ENCODE data around the gene CFAP65.

The CFAP65 gene

GRCh38 chr2:219031005-219031738, 10.1 kb downstream of the CFAP65 start:
- no peak for DNase-seq

DNA sequence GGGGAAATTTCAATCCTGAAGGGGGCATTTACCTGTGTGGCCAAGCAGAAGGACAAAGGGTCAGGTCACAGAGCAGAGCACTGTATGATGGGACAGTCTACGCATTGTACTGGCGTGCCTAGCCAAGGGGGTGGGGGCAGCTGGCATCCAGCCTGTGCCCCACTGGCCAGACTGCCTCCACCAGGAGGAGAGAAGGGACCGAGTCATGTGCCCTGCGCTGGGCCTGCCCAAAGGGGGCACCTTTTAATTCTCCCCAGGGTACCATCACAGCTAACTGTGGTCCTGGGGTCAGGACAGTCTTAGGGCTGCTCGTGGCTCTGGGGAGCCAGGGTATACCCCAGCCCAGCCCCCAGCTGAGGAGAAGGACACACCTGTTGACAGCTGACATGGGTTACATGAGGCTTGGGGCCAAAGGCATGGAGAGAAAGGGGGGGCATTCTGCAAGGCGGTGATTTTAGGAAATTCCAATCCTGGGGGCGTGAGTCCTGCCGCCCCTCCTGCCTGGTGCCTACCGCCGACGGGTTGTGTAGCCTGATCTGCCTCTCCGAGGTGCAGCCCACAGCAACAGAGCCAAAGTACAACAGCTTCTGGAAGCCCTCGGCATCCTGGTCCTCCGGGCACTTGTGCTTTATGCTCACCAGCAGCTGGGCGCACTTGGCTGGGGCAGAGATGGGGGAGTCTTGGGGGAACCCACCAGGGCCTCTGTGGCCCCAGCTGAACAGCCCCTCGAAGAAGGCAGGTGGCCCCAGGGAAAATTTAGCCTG, 11.0 kb downstream of the CFAP65 start:
- no peak for DNase-seq

GRCh38 chr2:219029829-219030165, 11.5 kb downstream of the CFAP65 start:
- peak; percentile 75 for DNase-seq

- DNase-seq = no peak
Observed at GRCh38 chr2:219028996-219029828, 12.1 kb downstream of the CFAP65 start.

GRCh38 chr2:219028141-219028540, 13.2 kb downstream of the CFAP65 start:
- no peak for DNase-seq

DNA sequence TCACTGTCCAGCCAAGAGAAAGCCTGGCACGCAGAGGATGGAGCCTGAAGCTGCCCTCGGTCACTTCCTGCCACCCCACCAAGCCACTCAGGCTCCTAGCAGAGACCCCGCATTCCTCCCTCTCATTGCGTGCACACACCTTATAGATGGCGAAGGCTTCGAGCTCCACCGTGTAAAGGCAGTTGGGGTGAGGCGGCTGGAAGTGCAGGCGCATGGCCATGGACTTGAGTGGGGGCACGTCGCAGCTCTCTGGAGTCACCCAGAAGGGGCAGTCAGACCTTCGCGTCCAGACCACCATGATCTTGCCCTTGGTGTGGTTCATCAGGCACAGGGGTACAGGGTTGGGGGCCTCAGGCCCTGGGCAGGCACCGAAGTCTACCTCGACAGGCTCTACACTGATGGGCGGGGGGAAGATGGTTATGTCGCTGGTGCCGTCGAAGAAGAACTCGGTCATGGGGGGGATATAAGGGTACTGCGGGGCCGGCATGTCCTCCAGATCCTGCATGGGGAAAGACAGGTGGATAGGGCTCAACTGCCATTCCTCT, 13.7 kb downstream of the CFAP65 start:
- no peak for DNase-seq

GRCh38 chr2:219026946-219027345, 14.4 kb downstream of the CFAP65 start:
- DNase-seq = no peak

DNA sequence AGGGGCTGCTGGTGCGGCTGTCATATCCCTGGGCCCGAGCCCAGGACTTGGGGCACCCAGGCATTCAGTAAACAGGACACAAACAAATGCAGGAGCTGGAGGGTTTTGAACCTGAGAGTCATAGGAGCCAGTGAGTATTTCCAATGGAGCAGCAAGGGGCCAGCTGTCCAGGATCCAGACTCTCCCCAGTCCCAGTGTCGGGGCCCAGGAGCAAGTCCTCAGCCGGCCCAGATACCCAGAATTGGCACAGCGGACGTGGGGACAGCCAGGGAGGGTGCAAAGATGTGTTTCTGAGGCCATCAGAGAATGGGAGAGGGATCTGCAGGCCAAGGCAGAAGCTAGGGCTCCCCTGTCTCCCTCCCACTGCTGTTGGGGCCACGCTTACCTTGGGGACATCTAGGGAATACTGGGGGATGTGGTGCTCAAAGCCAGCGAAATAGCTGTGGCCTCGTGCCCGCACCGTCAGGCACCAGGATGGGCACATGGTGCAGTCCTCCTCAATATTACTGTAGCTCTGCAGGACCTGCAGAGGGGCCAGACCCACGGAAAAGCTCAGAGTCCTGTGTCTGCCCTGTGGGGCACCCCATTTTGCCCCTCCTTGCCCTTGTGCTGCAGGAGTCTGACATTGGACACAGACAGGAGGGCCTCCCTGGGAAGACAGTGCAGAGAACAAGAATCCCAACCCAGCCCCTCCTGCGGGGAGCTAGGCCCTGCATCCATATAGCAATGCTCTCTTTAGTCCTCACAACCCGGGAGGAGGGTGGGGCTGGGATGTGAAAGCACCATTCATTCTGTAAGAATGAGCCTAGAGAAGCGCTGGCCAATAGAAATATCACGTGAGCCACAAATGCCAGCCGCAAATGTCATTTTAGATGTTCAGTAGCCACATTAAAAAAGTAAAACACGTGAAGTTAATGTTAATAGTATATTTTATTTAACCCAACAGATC, 15.4 kb downstream of the CFAP65 start:
- DNase-seq = no peak

DNA sequence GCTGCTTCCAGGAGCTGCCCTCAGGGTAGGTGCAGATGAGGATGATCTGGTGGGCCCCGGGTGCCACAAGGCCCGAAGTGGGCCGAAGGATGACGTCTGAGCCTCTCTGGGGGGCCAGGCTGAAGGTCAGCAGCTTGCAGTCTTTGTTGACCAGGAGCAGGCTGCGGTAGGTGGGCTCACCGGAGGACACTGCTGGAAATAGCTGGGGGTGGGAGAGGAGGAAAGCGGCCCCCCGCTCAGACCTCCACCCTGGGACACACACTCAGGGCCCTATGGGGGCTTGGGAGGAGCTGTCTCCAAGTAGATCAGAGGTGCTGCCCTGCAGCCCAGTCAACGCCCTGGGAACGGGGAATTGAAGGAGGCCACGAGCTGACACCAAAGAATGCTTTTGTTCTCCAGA, 17.3 kb downstream of the CFAP65 start:
- DNase-seq = no peak

DNA sequence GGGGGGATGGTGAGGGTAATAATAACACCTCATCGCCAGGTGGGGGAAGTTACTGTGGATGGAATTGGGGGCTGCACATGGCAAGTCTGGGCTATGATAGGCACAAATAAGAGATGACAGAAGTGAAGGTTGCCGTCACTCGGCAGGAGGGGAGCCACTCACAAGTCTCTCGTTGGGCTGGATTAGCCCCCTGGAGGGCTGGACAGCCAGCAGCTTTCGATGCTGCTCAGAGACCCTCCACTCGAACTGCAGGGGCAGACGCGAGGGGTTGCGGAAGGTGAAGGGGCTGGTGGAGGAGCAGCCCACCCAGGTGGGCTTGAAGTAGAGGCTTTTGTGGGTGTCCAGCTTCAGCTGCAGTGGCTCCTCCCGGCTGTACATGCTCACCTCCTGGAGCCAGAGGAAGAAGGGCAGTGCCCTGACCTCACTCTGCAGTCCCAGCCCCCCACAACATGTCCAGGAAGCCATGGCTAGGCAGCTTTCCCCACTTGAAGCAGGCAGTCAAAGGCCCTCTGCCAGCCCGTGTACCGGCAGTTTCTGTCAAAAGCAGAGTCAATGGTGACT, 18.2 kb downstream of the CFAP65 start:
- no peak for DNase-seq

DNA sequence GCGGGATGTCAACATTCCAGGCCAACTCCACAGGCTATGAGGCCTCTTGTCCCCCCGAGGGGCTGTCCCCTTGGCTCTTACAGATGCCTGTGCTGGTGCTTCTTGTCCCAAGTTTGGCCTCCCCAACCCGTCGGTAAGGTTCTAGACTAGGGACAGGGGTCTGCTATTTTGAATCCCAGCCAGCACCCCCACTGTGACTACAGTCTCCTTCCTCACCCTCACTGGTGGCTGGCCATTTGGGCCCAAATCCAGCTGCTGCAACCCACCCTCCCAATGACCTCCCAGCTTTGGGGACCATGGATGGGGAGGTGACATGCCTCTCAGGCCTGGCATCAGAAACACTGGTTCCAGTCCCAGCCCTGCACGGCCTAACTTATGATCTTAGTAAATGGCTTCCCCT, 18.7 kb downstream of the CFAP65 start:
- no peak for DNase-seq

DNA sequence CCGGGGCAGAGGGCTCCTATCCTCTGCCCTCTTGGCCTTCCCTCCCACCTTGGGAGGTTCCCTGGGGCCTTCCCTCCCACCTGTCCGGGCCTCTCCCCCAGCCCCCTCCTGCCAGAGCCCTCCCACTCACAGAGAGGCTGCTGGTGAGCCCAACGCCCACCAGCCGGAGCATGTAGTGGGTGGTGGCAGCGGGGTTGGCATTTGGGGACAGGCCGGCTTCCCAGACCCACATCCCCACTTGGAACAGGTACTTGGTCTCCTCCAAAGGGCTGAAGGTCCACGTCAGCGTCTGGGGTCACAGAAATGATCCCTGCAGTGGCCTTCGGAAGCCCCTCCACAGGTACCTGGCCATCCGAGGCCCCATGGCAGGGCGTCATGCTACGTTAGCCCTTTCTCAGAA, 19.3 kb downstream of the CFAP65 start:
- DNase-seq = no peak

GRCh38 chr2:219021591-219021990, 19.7 kb downstream of the CFAP65 start:
- no peak for DNase-seq

DNA sequence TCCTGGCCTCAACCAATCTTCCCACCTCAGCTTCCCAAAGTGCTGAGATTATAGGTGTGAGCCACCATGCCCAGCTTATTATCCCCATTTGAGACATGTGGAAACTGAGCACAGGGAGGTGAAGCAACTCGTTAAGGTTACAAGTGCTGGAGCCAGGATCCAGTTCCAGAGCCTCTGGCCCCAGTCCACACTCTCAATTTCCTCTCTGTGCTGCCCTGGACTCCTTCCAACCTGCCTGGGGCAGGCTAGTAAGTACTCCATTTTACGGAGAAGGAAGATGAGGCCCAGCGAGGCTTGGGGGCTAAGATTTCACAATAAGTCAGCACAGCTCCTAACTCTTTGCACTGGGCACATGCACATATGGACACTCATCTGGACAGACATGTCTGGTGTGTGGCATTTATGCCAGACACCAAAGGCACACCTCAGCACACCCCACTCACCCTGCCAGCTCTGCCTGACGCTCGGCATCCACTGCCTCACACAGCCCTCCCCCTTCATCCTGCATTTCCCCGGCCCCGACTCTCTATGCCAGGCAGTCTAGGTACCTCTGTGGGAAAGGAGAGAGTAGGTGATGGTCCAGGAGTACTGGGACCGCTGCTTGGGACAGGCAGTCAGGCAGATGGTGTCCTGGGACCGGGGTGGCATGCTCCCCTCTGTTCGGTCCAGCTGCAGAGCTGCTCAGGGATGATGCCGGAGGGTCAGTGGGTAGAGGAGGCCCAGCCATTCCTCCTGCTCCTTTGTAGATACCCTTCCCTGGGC, 20.5 kb downstream of the CFAP65 start:
- no peak for DNase-seq

- DNase-seq = no peak
Observed at GRCh38 chr2:219019436-219019835, 21.9 kb downstream of the CFAP65 start.

GRCh38 chr2:219018726-219019125, 22.6 kb downstream of the CFAP65 start:
- no peak for DNase-seq

DNA sequence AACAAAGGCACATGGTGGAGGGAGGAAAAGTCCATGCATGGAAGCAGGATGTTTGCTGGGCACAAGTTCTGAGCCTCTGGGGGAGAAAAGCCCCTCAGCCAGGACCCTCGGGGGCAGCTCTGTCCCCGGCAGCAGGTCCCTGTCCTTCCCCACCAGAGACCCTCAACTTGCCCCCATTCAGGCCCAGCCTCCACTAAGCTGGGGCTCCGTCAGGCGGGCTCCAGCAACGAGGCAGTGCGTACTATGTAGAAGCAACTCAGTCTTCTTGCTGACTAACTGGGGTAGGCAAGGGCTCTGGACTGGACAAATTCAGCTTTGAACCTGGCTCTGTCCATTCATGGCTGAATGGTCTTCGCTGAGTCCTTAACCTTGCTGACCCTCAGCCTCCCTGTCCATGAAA, 23.0 kb downstream of the CFAP65 start:
- no peak for DNase-seq

DNA sequence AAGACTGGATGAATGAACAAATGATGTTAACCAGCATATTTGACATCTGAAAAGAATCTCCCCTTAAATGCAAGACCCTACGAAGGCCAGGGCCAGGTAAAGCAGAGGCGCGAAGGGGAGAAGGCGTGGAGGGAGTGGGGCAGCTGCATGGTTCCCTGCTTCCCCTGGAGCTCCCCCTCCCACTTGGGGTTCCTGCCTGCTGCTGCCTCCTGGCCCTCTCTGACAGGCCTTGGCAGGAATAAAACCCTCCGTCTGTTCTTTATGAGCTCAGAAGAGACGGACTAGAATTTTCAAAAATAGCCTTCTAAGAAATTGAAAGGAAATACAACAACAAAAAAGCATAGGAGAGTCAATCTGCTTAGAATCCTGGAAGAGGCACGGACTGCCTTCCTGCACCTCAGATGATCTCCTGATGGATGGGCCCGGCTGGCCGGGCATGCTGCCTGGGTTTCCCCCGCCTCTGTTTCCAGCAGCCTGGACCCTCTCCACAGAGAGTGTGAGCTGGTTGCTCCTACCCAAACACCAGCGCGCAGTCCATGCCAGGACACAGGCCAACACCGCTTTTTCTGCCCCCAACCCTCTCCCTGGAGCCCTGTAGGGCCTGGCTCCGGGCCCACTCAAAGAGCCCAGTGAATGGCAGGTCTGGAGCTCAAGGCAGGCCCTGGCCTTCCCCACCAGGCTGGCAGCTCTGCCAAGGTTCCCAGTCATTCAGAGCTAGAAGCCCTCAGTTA, 23.9 kb downstream of the CFAP65 start:
- DNase-seq = no peak

DNA sequence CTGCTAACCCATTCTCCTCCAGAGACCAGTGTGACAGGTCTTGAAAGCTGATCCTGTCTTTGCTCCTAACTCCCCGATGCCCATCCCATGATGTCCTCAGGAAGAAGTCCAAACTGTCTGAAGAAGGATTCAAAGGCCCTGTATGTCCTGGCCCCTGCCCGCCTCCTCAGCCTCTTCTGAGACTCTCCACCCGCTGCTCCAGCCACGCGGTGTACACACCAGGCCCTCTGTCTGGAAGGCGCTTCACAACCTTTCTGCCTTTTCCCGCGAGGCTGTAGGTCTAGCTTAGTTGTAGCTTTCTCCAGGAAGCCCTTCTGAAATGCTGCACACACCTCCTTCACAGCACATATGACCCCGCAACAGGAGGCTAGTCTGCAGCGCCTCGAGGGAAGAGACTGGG, 24.6 kb downstream of the CFAP65 start:
- no peak for DNase-seq

GRCh38 chr2:219010873-219011272, 30.4 kb downstream of the CFAP65 start:
- DNase-seq = no peak

Data from CD4-positive, alpha-beta T cell treated with Interleukin-12 subunit alpha and Interleukin-12 subunit beta, for 1 hour (primary cell).